ENCODE data around the gene PSD4. TPM values are rescaled to one million over a fixed set of nuclear protein-coding genes. Genes with fewer than 3 reads are reported as not detected.

PSD4 gene
- total RNA-seq, 6 donors from 2014 or later: 44.0 to 101 (median 60.4) TPM

GRCh38 chr2:113221846-113222245, 48.1 kb downstream of the PSD4 start:
- Histone ChIP-seq H3K4me1 (peaks cover 26 to 38% (median 33%) of the 10 kb centered on the region in 4 donors), H3K9me3 (no peaks in the 10 kb centered on the region), H3K27me3 (no peaks in the 10 kb centered on the region), H3K27ac (no peak overlapping the region), H3K4me3 (no peak overlapping the region), H3K36me3 (no peaks in the 10 kb centered on the region)
- TF ChIP-seq POLR2AphosphoS5 (IDR thresholded peaks at IDR 0.05) (no peak), POLR2A (IDR thresholded peaks at IDR 0.05) (no peak), EP300 (IDR thresholded peaks at IDR 0.05) (no peak), CTCF (IDR thresholded peaks at IDR 0.05) (no peak)
- 76 to 78% methylated on average over 6 of the region's 6 CpGs for WGBS, 2 donors
- ATAC-seq (ENCODE audit: low FRiP score in 2 of 2) (no peak), DNase-seq (no peak)

- TF ChIP-seq CTCF (IDR thresholded peaks at IDR 0.05) (no peak), POLR2AphosphoS5 (IDR thresholded peaks at IDR 0.05) (no peak), EP300 (IDR thresholded peaks at IDR 0.05) (no peak), POLR2A (IDR thresholded peaks at IDR 0.05) (no peak)
- ATAC-seq (ENCODE audit: low FRiP score in 2 of 2): no peak
- Histone ChIP-seq H3K27ac (no peak overlapping the region), H3K36me3 (no peaks in the 10 kb centered on the region), H3K4me3 (no peak overlapping the region), H3K9me3 (no peaks in the 10 kb centered on the region), H3K4me1 (peaks cover 7 to 21% (median 15%) of the 10 kb centered on the region in 4 donors), H3K27me3 (no peaks in the 10 kb centered on the region)
- no peak for DNase-seq
- WGBS, 2 donors: 85 to 91% methylated on average over 1 of the region's 1 CpG
Observed at GRCh38 chr2:113223813-113224212, 50.0 kb downstream of the PSD4 start.

- DNase-seq (no peak), ATAC-seq (ENCODE audit: low FRiP score in 2 of 2) (no peak)
- H3K4me3 ChIP-seq: no peak overlapping the region
- no peaks in the 10 kb centered on the region for H3K9me3 ChIP-seq
- TF ChIP-seq POLR2A (IDR thresholded peaks at IDR 0.05): no peak
- TF ChIP-seq POLR2AphosphoS5 (IDR thresholded peaks at IDR 0.05): no peak
- no peak for TF ChIP-seq CTCF (IDR thresholded peaks at IDR 0.05)
- TF ChIP-seq EP300 (IDR thresholded peaks at IDR 0.05): no peak
- no peaks in the 10 kb centered on the region for H3K27me3 ChIP-seq
- no peak overlapping the region for H3K27ac ChIP-seq
- H3K4me1 ChIP-seq: peaks cover 4 to 12% (median 8%) of the 10 kb centered on the region in 4 donors
- no peaks in the 10 kb centered on the region for H3K36me3 ChIP-seq
- 60 to 61% methylated on average over 2 of the region's 2 CpGs for WGBS, 2 donors
Observed at GRCh38 chr2:113224647-113225236, 51.0 kb downstream of the PSD4 start.

- DNase-seq (no peak), ATAC-seq (ENCODE audit: low FRiP score in 2 of 2) (peak in 1 of 2 donors; percentile 55)
- Histone ChIP-seq H3K4me1 (peaks cover 0 to 7% (median 3%) of the 10 kb centered on the region in 4 donors), H3K36me3 (no peaks in the 10 kb centered on the region), H3K27me3 (no peaks in the 10 kb centered on the region), H3K27ac (no peak overlapping the region), H3K9me3 (no peaks in the 10 kb centered on the region), H3K4me3 (no peak overlapping the region)
- WGBS, 2 donors: 53 to 60% methylated on average over 12 of the region's 12 CpGs
- no peak for TF ChIP-seq POLR2AphosphoS5 (IDR thresholded peaks at IDR 0.05)
- no peak for TF ChIP-seq EP300 (IDR thresholded peaks at IDR 0.05)
- TF ChIP-seq CTCF (IDR thresholded peaks at IDR 0.05): no peak
- TF ChIP-seq POLR2A (IDR thresholded peaks at IDR 0.05): no peak
Observed at GRCh38 chr2:113225263-113226259, 51.8 kb downstream of the PSD4 start.
